GM12878 (cell line): ENCODE results near the gene PRDM15. TPM values are rescaled to one million over a fixed set of nuclear protein-coding genes. Genes with fewer than 3 reads are reported as not detected.

Source experiments
- ATAC-seq: fragments of 200-7000 bp; cut with Tn5 transposase; 3 replicates; pipeline ENCODE4 v1.9.1; 2020; ENCODE audit warnings: mild to moderate bottlenecking, moderate library complexity
- BruUV-seq: library from RNA; stranded (reverse); fragments of 400-500 nt; replicated peaks from 2 replicates; lab custom pipeline; 2021; lab: Mats Ljungman, UMichigan
- CTCF ChIA-PET: fragments of 300-600 bp; sonication (Branson Sonifier 250); formaldehyde crosslinking; extraction: SDS; loops from one replicate; lab custom pipeline; 2021; ENCODE audit warnings: inconsistent platforms; lab: Yijun Ruan, JAX
- POLR2A ChIA-PET: fragments of 350-600 bp; formaldehyde crosslinking; extraction: SDS; loops from one replicate; lab custom pipeline; 2021; ENCODE audit warnings: inconsistent platforms; lab: Charles Lee
- RAD21 ChIA-PET: fragments of 300-600 bp; sonication (Branson Sonifier 250); formaldehyde crosslinking; loops from one replicate; lab custom pipeline; 2023; ENCODE audit warnings: antibody characterized with exemption; ENCODE audit not compliant: unreplicated experiment; lab: Charles Lee
- SMC1A ChIA-PET: fragments of 300-600 bp; sonication (Branson Sonifier 250); formaldehyde crosslinking; loops from one replicate; lab custom pipeline; 2023; ENCODE audit not compliant: unreplicated experiment, uncharacterized antibody; lab: Charles Lee
- DNase-seq: peaks from one replicate; pipeline ENCODE4 v3.0.0-alpha.2; 2011; ENCODE audit warnings: low read depth, low spot score
- FAIRE-seq: peaks from 3 replicates; lab custom pipeline; 2011; peaks lifted over from hg19 to GRCh38; lab: Jason Lieb, UNC
- H2AFZ ChIP-seq: 2 replicates; pipeline ENCODE4 v1.6.0; 2011; ENCODE audit warnings: low read depth, low read length, control low read depth; ENCODE audit not compliant: control insufficient read depth
- H3K27ac ChIP-seq: 2 replicates; pipeline ENCODE4 v1.5.1; 2011; ENCODE audit warnings: control low read depth; ENCODE audit not compliant: control insufficient read depth, insufficient read depth
- H3K27me3 ChIP-seq, 2 experiments: replicated peaks in 1 of 2; 2 replicates each; pipeline versions ENCODE4 v1.6.0 to v1.6.1; 2011; ENCODE audit warnings: low read length in 1 of 2; ENCODE audit not compliant: control insufficient read depth in 2 of 2, insufficient read depth in 2 of 2
- H3K36me3 ChIP-seq, 2 experiments: 2 replicates each; pipeline ENCODE4 v1.5.1; 2011; ENCODE audit warnings: low read length in 1 of 2; ENCODE audit not compliant: control insufficient read depth in 2 of 2, insufficient read depth in 2 of 2
- H3K4me1 ChIP-seq: 2 replicates; pipeline ENCODE4 v1.6.1; 2011; ENCODE audit warnings: mild to moderate bottlenecking, low read length, moderate library complexity, mixed read lengths; ENCODE audit not compliant: control insufficient read depth, insufficient read depth
- H3K4me2 ChIP-seq: 2 replicates; pipeline ENCODE4 v1.6.0; 2011; ENCODE audit warnings: control low read depth; ENCODE audit not compliant: control insufficient read depth, insufficient read depth
- H3K4me3 ChIP-seq: fragments of 200-600 bp; sonication (generic); 2 replicates; pipeline ENCODE4 v1.5.1; 2016
- H3K79me2 ChIP-seq: 2 replicates; pipeline ENCODE4 v1.6.0; 2011; ENCODE audit warnings: low read length; ENCODE audit not compliant: control insufficient read depth, insufficient read depth
- H3K9ac ChIP-seq: 2 replicates; pipeline ENCODE4 v1.8.0; 2011; ENCODE audit warnings: low read length, control low read depth, mixed read lengths; ENCODE audit not compliant: control insufficient read depth, insufficient read depth
- H3K9me3 ChIP-seq: replicated peaks from 3 replicates; pipeline ENCODE4 v1.5.1; 2011; ENCODE audit warnings: mild to moderate bottlenecking, low read length; ENCODE audit not compliant: control insufficient read depth, insufficient read depth
- H4K20me1 ChIP-seq: 2 replicates; pipeline ENCODE4 v1.6.0; 2011; ENCODE audit not compliant: control insufficient read depth, insufficient read depth
- ATF2 ChIP-seq: IDR thresholded peaks from 2 replicates; pipeline ENCODE4 v1.6.1; 2012; ENCODE audit warnings: low read length, inconsistent platforms
- BCL11A ChIP-seq: IDR thresholded peaks from 2 replicates; pipeline ENCODE4 v1.6.1; 2011; ENCODE audit warnings: low read depth, low read length
- CBFB ChIP-seq: IDR thresholded peaks from 2 replicates; pipeline ENCODE4 v1.6.1; 2016; ENCODE audit warnings: antibody characterized with exemption, low read depth
- CREM ChIP-seq: IDR thresholded peaks from 2 replicates; pipeline ENCODE4 v1.6.1; 2014; ENCODE audit warnings: antibody characterized with exemption, low read depth
- DPF2 ChIP-seq: fragments of 450-650 bp; IDR thresholded peaks from 2 replicates; pipeline ENCODE4 v1.6.1; 2017; ENCODE audit warnings: mild to moderate bottlenecking
- E4F1 ChIP-seq: fragments of 450-650 bp; IDR thresholded peaks from 2 replicates; pipeline ENCODE4 v1.6.1; 2018; ENCODE audit warnings: borderline replicate concordance, mild to moderate bottlenecking; ENCODE audit not compliant: partially characterized antibody
- EGR1 ChIP-seq, 2 experiments: IDR thresholded peaks; 1 replicate in 1 of 2; 2 replicates in 1 of 2; pipeline ENCODE4 v1.6.1; 2011 to 2012; ENCODE audit warnings: low read depth in 2 of 2, low read length in 2 of 2, borderline replicate concordance in 1 of 2, mild to moderate bottlenecking in 1 of 2, moderate library complexity in 1 of 2
- EZH2 ChIP-seq: IDR thresholded peaks from 2 replicates; pipeline ENCODE4 v1.6.1; 2012; ENCODE audit warnings: low read depth, mild to moderate bottlenecking, control low read depth, inconsistent platforms, low read length, borderline replicate concordance; ENCODE audit not compliant: control insufficient read depth
- JUND ChIP-seq: IDR thresholded peaks from 2 replicates; pipeline ENCODE4 v1.6.1; 2012; ENCODE audit warnings: low read depth, mild to moderate bottlenecking, low read length, improper control_type of control experiment, moderate library complexity
- MTA3 ChIP-seq: IDR thresholded peaks from 2 replicates; pipeline ENCODE4 v1.6.1; 2012; ENCODE audit warnings: low read length, inconsistent platforms, borderline replicate concordance
- MXI1 ChIP-seq: fragments of 150-350 bp; IDR thresholded peaks from 2 replicates; pipeline ENCODE4 v1.6.1; 2011; ENCODE audit warnings: low read depth, mild to moderate bottlenecking, inconsistent platforms, low read length, improper control_type of control experiment
- MYC ChIP-seq: IDR thresholded peaks from 2 replicates; pipeline ENCODE4 v1.6.1; 2011; ENCODE audit warnings: mild to moderate bottlenecking, low read length, moderate library complexity, inconsistent platforms; ENCODE audit not compliant: insufficient read depth, insufficient replicate concordance, insufficient read length, severe bottlenecking
- NR2F1 ChIP-seq: fragments of 450-650 bp; conservative IDR thresholded peaks from 2 replicates; pipeline ENCODE4 v1.6.1; 2017; ENCODE audit warnings: mild to moderate bottlenecking
- STAT1 ChIP-seq: fragments of 450-650 bp; conservative IDR thresholded peaks from 2 replicates; pipeline ENCODE4 v1.6.1; 2014; ENCODE audit warnings: antibody characterized with exemption, mild to moderate bottlenecking
- ZSCAN29 ChIP-seq: fragments of 450-650 bp; IDR thresholded peaks from 2 replicates; pipeline ENCODE4 v1.6.1; 2017; ENCODE audit warnings: mild to moderate bottlenecking, moderate library complexity
- WGBS: methylation state at CpG from one replicate; pipeline ENCODE4 v1.1.6; 2016; ENCODE audit warnings: low lambda C conversion rate; ENCODE audit not compliant: insufficient replicate concordance, insufficient coverage; ENCODE audit errors: missing lambda C conversion rate; 5-methylcytosine and 5-hydroxymethylcytosine counted together
- in situ Hi-C: fragments of 300-500 bp; cut with MboI; formaldehyde crosslinking; loops from 9 replicates; pipeline ENCODE4 v1.14.3; 2018; ENCODE audit warnings: mixed read lengths
- intact Hi-C: fragments of 100-400 bp; cut with micrococcal nuclease; formaldehyde crosslinking; loops from one replicate; pipeline ENCODE4 v1.14.2; 2022; ENCODE audit not compliant: unreplicated experiment
- polyA plus RNA-seq, 11 experiments: library from polyadenylated mRNA; depleted of rRNA in 4 of 11; unstranded in 6 of 11; stranded (reverse) in 5 of 11; fragments of >200 nt; fragmentation: Nextera tagmentation in 4 of 11; fragmentation: Illumina TruSeq in 1 of 11; extraction: Ambion mirVana in 4 of 11; extraction: Trizol in 1 of 11; gene quantifications; 1 replicate in 1 of 11; 2 replicates in 10 of 11; pipeline versions ENCODE4 v1.2.1 to v1.2.3, GENCODE V29; 2011 to 2016; ENCODE audit warnings: inconsistent platforms in 2 of 11, missing spikeins in 2 of 11, low read depth in 1 of 11
- total RNA-seq, 4 experiments: library from RNA; depleted of rRNA in 3 of 4; stranded (reverse); fragments of >200 nt in 3 of 4; fragmentation: Illumina TruSeq in 1 of 4; extraction: Trizol in 1 of 4; gene quantifications; 2 replicates each; pipeline versions ENCODE4 v1.2.1 to v1.2.3, GENCODE V29; 2013 to 2021
- TF ChIP-seq, protein P1 (sequence below): fragments of 450-650 bp; formaldehyde crosslinking; IDR thresholded peaks from 2 replicates; pipeline ENCODE4 v1.5.0; 2022; ENCODE audit warnings: mild to moderate bottlenecking, missing genetic modification characterization

Gene PRDM15
- total and polyA plus RNA-seq, 10 of the 15 experiments (the other 5 are each of a cell fraction or from before 2014, with no cell fraction given), result 2.2 to 16.0 (median 8.6) TPM

- H3K36me3 ChIP-seq, result no peaks in the 10 kb centered on the region
- H3K79me2 ChIP-seq, result peaks cover 26% of the 10 kb centered on the region
- ChIA-PET CTCF (interaction anchor here (1.2 kb wide), 1 partner anchor 71 kb away, joined by 3 read pairs; no protein-coding TSS in a partner anchor), SMC1A (no interaction called here), POLR2A (interaction anchor here (3.8 kb wide), 1 partner anchor 44 kb away, joined by 28 read pairs; no protein-coding TSS in a partner anchor), RAD21 (no interaction called here)
- H3K9ac ChIP-seq, result no peak overlapping the region
- TF ChIP-seq EGR1 (IDR thresholded peaks at IDR 0.05; ENCODE audit: borderline replicate concordance in 1 of 2, low read depth in 2 of 2, low read length in 2 of 2), result no peak
- no peak for TF ChIP-seq ATF2
- no peak for TF ChIP-seq CBFB
- TF ChIP-seq MTA3, result no peak
- TF ChIP-seq BCL11A, result no peak
- no peak for TF ChIP-seq E4F1
- no peak for TF ChIP-seq ZSCAN29
- no peak for TF ChIP-seq CREM
- no peak for TF ChIP-seq NR2F1
- TF ChIP-seq, protein P1, sequence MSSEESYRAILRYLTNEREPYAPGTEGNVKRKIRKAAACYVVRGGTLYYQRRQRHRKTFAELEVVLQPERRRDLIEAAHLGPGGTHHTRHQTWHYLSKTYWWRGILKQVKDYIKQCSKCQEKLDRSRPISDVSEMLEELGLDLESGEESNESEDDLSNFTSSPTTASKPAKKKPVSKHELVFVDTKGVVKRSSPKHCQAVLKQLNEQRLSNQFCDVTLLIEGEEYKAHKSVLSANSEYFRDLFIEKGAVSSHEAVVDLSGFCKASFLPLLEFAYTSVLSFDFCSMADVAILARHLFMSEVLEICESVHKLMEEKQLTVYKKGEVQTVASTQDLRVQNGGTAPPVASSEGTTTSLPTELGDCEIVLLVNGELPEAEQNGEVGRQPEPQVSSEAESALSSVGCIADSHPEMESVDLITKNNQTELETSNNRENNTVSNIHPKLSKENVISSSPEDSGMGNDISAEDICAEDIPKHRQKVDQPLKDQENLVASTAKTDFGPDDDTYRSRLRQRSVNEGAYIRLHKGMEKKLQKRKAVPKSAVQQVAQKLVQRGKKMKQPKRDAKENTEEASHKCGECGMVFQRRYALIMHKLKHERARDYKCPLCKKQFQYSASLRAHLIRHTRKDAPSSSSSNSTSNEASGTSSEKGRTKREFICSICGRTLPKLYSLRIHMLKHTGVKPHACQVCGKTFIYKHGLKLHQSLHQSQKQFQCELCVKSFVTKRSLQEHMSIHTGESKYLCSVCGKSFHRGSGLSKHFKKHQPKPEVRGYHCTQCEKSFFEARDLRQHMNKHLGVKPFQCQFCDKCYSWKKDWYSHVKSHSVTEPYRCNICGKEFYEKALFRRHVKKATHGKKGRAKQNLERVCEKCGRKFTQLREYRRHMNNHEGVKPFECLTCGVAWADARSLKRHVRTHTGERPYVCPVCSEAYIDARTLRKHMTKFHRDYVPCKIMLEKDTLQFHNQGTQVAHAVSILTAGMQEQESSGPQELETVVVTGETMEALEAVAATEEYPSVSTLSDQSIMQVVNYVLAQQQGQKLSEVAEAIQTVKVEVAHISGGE (CRISPR knock-in tag), result no peak
- no peak for TF ChIP-seq JUND
- no peak for TF ChIP-seq MXI1
- no peak for TF ChIP-seq EZH2
- TF ChIP-seq STAT1, result no peak
- no peak for TF ChIP-seq MYC
- no peak for TF ChIP-seq DPF2
- ATAC-seq, result no peak
- no peak for FAIRE-seq
- no peak overlapping the region for H3K27ac ChIP-seq
- no peak for DNase-seq
- no peak overlapping the region for H2AFZ ChIP-seq
- H3K9me3 ChIP-seq, result no peaks in the 10 kb centered on the region
- H3K4me2 ChIP-seq, result no peak overlapping the region
- in situ Hi-C loops (no loop called here), intact Hi-C loops (no loop called here)
- no peaks in the 10 kb centered on the region for H4K20me1 ChIP-seq
- H3K27me3 ChIP-seq, result no peaks in the 10 kb centered on the region
- 97% methylated on average over 6 of the region's 6 CpGs for WGBS
- H3K4me3 ChIP-seq, result no peak overlapping the region
- BruUV-seq, result no TSS peak
- H3K4me1 ChIP-seq, result peaks cover 12% of the 10 kb centered on the region
These were observed 1.9 kb upstream of the PRDM15 start for GRCh38 chr21:41881051-41881450.
